Heart left ventricle (tissue), 16 donors: Measurements from ENCODE around the gene TRPV3. TPM values are rescaled to one million over a fixed set of nuclear protein-coding genes. Genes with fewer than 3 reads are reported as not detected.

Source experiments
- ATAC-seq, 4 donors: fragments of 200-7000 bp; cut with Tn5 transposase; one replicate each; pipeline ENCODE4 v1.9.1; 2020 to 2022; ENCODE audit warnings: moderate library complexity in 4 of 4, mild to moderate bottlenecking in 3 of 4, moderate number of reproducible peaks in 1 of 4
- DNase-seq, 5 donors: peaks; one replicate each; pipeline ENCODE4 v3.0.0-alpha.2; 2020
- H3K27ac ChIP-seq, 12 donors: fragments of 200-600 bp; sonication (generic) in 4 of 12; one replicate each; pipeline versions ENCODE4 v1.5.0 to v1.8.0; 2016 to 2022; ENCODE audit warnings: mild to moderate bottlenecking in 2 of 12
- H3K27me3 ChIP-seq, 9 donors: fragments of 200-600 bp; sonication (generic) in 2 of 9; one replicate each; pipeline versions ENCODE4 v1.5.1 to v1.8.0; 2016 to 2022; ENCODE audit warnings: mild to moderate bottlenecking in 3 of 9
- H3K36me3 ChIP-seq, 9 donors: fragments of 200-600 bp; sonication (generic) in 2 of 9; one replicate each; pipeline versions ENCODE4 v1.5.0 to v1.8.0; 2018 to 2022; ENCODE audit warnings: mild to moderate bottlenecking in 2 of 9
- H3K4me1 ChIP-seq, 12 donors: fragments of 200-600 bp; sonication (generic) in 4 of 12; one replicate each; pipeline versions ENCODE4 v1.5.0 to v1.8.0; 2016 to 2022; ENCODE audit warnings: mild to moderate bottlenecking in 3 of 12
- H3K4me3 ChIP-seq, 12 donors: fragments of 200-600 bp; sonication (generic) in 4 of 12; one replicate each; pipeline versions ENCODE4 v1.5.0 to v1.8.0; 2017 to 2022; ENCODE audit warnings: mild to moderate bottlenecking in 9 of 12, moderate library complexity in 4 of 12
- H3K9me3 ChIP-seq, 12 donors: fragments of 200-600 bp; sonication (generic) in 4 of 12; one replicate each; pipeline versions ENCODE4 v1.5.0 to v1.8.0; 2016 to 2022; ENCODE audit warnings: mild to moderate bottlenecking in 1 of 12
- POLR2A ChIP-seq, 2 donors: fragments of 450-650 bp; IDR thresholded peaks; one replicate each; pipeline ENCODE4 v1.6.1; 2017; ENCODE audit warnings: antibody characterized with exemption in 2 of 2, mild to moderate bottlenecking in 2 of 2, moderate library complexity in 2 of 2
- WGBS, 4 donors: extraction: QIAGEN DNeasy Blood & Tissue Kit in 2 of 4; methylation state at CpG; one replicate each; pipeline versions ENCODE4 v1.1.5 to v1.1.7; 2013 to 2018; 5-methylcytosine and 5-hydroxymethylcytosine counted together
- intact Hi-C, 10 donors: fragments of 100-400 bp; cut with DNase I; formaldehyde crosslinking; loops; one replicate each; pipeline versions ENCODE4 v1.11.1 to v1.14.2; 2022
- polyA plus RNA-seq, 2 donors: library from polyadenylated mRNA; stranded (reverse); fragments of 200-250 nt; gene quantifications; one replicate each; pipeline ENCODE4 v1.2.3, GENCODE V29; 2013
- total RNA-seq, 9 donors: library from RNA; depleted of rRNA in 2 of 9; stranded (reverse); fragments of >200 nt in 2 of 9; fragmentation: NEBNext Ultra II Directional in 3 of 9; extraction: Animal tissue kit (Norgen Biotek cat#: 25700) in 3 of 9; gene quantifications; one replicate each; pipeline versions ENCODE4 v1.1.0 to v1.2.4, GENCODE V29; 2016 to 2023
- TF ChIP-seq, protein P1 (sequence below), 12 donors: fragments of 200-600 bp; sonication (generic) in 4 of 12; IDR thresholded peaks; one replicate each; pipeline versions ENCODE4 v1.5.0 to v1.8.0; 2018 to 2022; ENCODE audit warnings: antibody characterized with exemption in 12 of 12, mild to moderate bottlenecking in 5 of 12
- donor health status: ischemic (EF 13 %, LVEDD 7.1; RV severe dilation, severe dysfunction).
- donor health status: healthy with polysubstance abuse.
- donor health status: DM: no; HTN: yes; CAD: no.
- donor health status: DM: no; HTN: no; CAD: no.
- donor health status: ischemic (EF 25% LVEDD 6.9; RV normal size, moderate dysfunction).
- donor health status: ischemic (EF 25% LVEDD 5.7; RV mildly dilated, moderate dysfunction).
- donor health status: healthy.
- donor health status: DM: yes; HTN: yes; CAD: no.
- donor health status: ischemic (EF 35%, LVEDD 5.7; RV mildly dilated, moderate dysfunction).
- donor health status: nonischemic (EF 11% LVEDD 7.7; RV severe dilation, severe dysfunction).
- donor health status: DM: yes; HTN: yes; CAD: no.
- donor health status: PGD.
- donor health status: ischemic (EF 29% LVEDD 5.4; RV normal size, mild dysfunction).
- donor health status: nonischemic (EF 23%, LVEDD 6.1; RV moderate dilation, normal function).

Gene TRPV3
- total and polyA plus RNA-seq, 11 donors, result 0.25 to 1.7 (median 0.77) TPM; not detected in 1

DNA sequence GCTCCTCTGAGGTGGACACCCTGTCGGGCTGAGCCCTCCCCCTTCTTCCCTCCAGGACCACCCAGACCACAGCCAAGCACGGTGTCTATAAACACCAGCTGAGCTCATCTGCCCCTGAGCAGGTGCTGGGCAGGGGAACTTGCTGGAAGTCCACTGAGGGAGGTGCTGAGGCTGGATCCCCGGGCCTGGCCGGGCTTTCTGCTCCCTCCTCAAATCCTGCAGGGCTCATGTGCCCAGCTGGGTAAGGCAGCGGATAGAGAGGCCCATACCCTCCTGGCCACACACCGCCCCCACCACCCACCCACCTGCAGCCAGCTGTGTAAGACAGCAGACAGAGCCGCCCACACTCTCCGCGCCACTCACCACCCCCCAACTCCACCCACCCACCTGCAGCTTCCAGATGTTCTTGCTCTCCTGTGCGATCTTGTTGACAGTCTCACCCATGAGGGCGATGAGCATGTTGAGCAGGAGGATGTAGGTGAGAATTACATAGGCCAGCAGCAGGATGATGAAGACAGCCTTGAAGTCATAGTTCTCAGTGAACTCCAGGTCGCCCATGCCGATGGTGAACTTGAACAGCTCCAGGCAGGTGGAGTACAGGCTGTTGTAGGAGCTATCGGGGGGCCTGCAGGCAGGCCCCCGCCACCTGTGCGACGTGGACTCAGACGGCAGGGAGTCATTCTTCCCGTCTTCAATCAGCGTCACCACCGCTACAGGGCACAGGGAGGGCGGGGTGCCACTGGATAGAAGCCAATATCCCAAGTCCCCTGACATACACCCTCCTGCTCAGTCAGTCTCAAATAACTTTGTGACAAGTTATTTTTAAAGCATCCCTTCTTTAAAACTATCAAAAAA lies 15.9 kb upstream of the TRPV3 start:
- Histone ChIP-seq H3K27me3 (no peaks in the 10 kb centered on the region), H3K27ac (no peak overlapping the region), H3K9me3 (no peaks in the 10 kb centered on the region), H3K36me3 (peaks cover 3 to 76% (median 43%) of the 10 kb centered on the region in 9 donors), H3K4me1 (no peaks in the 10 kb centered on the region), H3K4me3 (no peak overlapping the region)
- ATAC-seq (no peak), DNase-seq (peak in 1 of 5 donors; percentile 2)
- TF ChIP-seq, protein P1, sequence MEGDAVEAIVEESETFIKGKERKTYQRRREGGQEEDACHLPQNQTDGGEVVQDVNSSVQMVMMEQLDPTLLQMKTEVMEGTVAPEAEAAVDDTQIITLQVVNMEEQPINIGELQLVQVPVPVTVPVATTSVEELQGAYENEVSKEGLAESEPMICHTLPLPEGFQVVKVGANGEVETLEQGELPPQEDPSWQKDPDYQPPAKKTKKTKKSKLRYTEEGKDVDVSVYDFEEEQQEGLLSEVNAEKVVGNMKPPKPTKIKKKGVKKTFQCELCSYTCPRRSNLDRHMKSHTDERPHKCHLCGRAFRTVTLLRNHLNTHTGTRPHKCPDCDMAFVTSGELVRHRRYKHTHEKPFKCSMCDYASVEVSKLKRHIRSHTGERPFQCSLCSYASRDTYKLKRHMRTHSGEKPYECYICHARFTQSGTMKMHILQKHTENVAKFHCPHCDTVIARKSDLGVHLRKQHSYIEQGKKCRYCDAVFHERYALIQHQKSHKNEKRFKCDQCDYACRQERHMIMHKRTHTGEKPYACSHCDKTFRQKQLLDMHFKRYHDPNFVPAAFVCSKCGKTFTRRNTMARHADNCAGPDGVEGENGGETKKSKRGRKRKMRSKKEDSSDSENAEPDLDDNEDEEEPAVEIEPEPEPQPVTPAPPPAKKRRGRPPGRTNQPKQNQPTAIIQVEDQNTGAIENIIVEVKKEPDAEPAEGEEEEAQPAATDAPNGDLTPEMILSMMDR (IDR thresholded peaks at IDR 0.05), result no peak
- no peak for TF ChIP-seq POLR2A (IDR thresholded peaks at IDR 0.05)
- WGBS, 4 donors, result 84 to 92% (median 88%) methylated on average over 14 to 22 of the region's 22 CpGs
- intact Hi-C loops, result no loop called here

DNA sequence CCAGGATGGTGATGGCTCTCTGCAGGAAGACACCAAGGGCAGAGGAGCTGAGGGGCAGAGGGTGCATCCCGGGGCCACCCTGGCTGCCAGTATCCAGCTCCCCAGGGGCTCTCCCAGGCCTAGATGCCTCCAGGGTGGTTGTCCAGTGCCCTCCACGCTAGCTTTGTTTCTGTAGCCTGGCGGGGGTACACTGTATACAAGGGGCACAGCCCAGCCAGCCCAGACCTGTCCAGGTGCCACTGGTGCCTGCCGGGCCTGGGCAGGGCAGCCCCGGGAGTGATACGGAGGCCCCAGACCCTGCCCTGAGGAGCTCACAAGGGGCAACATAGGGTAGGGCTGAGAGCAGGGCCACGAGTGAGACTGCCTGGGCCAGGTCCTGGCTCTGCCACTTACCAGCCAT lies 14.6 kb upstream of the TRPV3 start:
- intact Hi-C loops, result no loop called here
- Histone ChIP-seq H3K27ac (no peak overlapping the region), H3K36me3 (peaks cover 3 to 72% (median 41%) of the 10 kb centered on the region in 9 donors), H3K9me3 (no peaks in the 10 kb centered on the region), H3K27me3 (no peaks in the 10 kb centered on the region), H3K4me3 (no peak overlapping the region), H3K4me1 (no peaks in the 10 kb centered on the region)
- ATAC-seq, result peak in 1 of 4 donors; percentile 31
- no peak for TF ChIP-seq POLR2A (IDR thresholded peaks at IDR 0.05)
- TF ChIP-seq, protein P1 (IDR thresholded peaks at IDR 0.05), result no peak
- 94 to 98% (median 97%) methylated on average over 5 to 7 of the region's 7 CpGs for WGBS, 4 donors
- peak in 1 of 5 donors; percentile 7 for DNase-seq

DNA sequence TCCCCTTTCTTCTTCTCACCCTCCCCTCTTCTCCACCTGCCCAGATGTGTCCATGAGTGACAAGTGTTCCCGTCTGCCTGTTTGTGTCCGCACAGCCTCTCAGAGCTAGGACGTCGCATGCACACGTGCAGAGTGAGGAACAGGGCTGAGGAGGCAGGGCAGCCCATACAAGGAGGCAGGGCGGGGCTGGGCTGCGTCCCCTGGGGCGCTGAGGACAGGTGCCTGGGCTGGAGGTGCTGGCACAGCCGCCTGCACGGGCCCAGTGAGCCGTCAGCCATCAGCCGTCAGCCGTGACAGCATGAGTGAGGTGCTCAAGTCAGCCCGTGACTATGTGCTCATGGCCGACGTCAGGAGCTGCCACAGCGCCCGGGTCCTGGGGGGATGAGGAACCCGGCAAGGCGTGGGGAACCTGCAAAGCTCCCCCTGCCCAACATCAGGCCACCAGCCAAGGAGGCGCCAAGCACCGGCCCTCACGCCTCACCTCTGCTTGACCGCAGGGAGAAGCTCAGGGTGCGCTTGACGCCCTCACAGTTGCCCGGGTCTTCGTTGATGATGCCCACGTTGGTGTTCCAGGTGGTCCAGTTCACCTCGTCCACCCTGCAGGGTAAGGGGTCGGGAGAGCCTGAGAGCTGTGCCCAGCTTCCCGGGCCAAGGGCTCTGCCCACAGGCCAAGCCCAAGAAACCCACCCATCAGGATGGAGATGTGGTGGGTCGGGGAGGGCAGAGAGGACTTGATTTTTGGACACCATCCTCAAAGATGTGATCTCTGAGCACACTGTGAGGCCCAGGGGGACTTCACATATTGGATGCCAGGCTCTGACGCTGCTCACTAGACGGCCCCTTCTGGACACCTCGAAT lies 13.7 kb upstream of the TRPV3 start:
- TF ChIP-seq, protein P1 (IDR thresholded peaks at IDR 0.05), result no peak
- no peak for TF ChIP-seq POLR2A (IDR thresholded peaks at IDR 0.05)
- Histone ChIP-seq H3K9me3 (no peaks in the 10 kb centered on the region), H3K27ac (no peak overlapping the region), H3K36me3 (peaks cover 3 to 72% (median 42%) of the 10 kb centered on the region in 9 donors), H3K4me3 (no peak overlapping the region), H3K4me1 (no peaks in the 10 kb centered on the region), H3K27me3 (no peaks in the 10 kb centered on the region)
- DNase-seq (peak in 1 of 5 donors; percentile 10), ATAC-seq (peak in 1 of 4 donors; percentile 22)
- WGBS, 4 donors, result 92 to 94% (median 92%) methylated on average over 14 to 36 of the region's 36 CpGs
- intact Hi-C loops, result no loop called here
